Stomach (tissue), 9 donors: ENCODE data around the gene TRABD. TPM values are rescaled to one million over a fixed set of nuclear protein-coding genes. Genes with fewer than 3 reads are reported as not detected.
A peak's percentile ranks its signal among the peaks of the same experiment; 100 is the strongest.

Experiments
- DNase-seq, 2 donors: peaks; one replicate each; pipeline versions ENCODE4 v3.0.0 to v3.0.0-alpha.2; 2013 to 2019
- H3K27ac ChIP-seq, 5 donors: fragments of 200-600 bp in 4 of 5; sonication (generic) in 4 of 5; one replicate each; pipeline ENCODE4 v1.5.1; 2013 to 2019; ENCODE audit warnings: mild to moderate bottlenecking in 1 of 5, moderate library complexity in 1 of 5
- H3K27me3 ChIP-seq, 3 donors: fragments of 200-600 bp; sonication (generic); one replicate each; pipeline ENCODE4 v1.5.1; 2017 to 2019; ENCODE audit warnings: mixed run types in 1 of 3
- H3K36me3 ChIP-seq, 4 donors: fragments of 200-600 bp; sonication (generic); 1 replicate in 3 of 4; 2 replicates in 1 of 4; pipeline ENCODE4 v1.5.1; 2016 to 2019
- H3K4me1 ChIP-seq, 4 donors: fragments of 200-600 bp; sonication (generic); one replicate each; pipeline ENCODE4 v1.5.1; 2016 to 2019
- H3K4me3 ChIP-seq, 4 donors: fragments of 200-600 bp; sonication (generic) in 3 of 4; one replicate each; pipeline ENCODE4 v1.5.1; 2016 to 2019; ENCODE audit warnings: mild to moderate bottlenecking in 1 of 4
- H3K9me3 ChIP-seq, 4 donors: fragments of 200-600 bp; sonication (generic); one replicate each; pipeline ENCODE4 v1.5.1; 2016 to 2019
- EP300 ChIP-seq: sonication (generic); formaldehyde crosslinking; IDR thresholded peaks from one replicate; pipeline ENCODE4 v1.6.1; 2017; ENCODE audit warnings: antibody characterized with exemption
- POLR2A ChIP-seq, 4 donors: fragments of 450-650 bp; IDR thresholded peaks; one replicate each; pipeline ENCODE4 v1.6.1; 2016; ENCODE audit warnings: antibody characterized with exemption in 4 of 4, control low read depth in 2 of 4, mild to moderate bottlenecking in 1 of 4, moderate library complexity in 1 of 4
- POLR2AphosphoS5 ChIP-seq, 3 donors: sonication (generic); formaldehyde crosslinking; IDR thresholded peaks; one replicate each; pipeline ENCODE4 v1.6.1; 2016; ENCODE audit warnings: antibody characterized with exemption in 3 of 3
- WGBS, 5 donors: extraction: QIAGEN DNeasy Blood & Tissue Kit in 3 of 5; methylation state at CpG; one replicate each; pipeline versions ENCODE4 v1.1.5 to v1.1.7; 2013 to 2018; 5-methylcytosine and 5-hydroxymethylcytosine counted together
- intact Hi-C: fragments of 100-400 bp; cut with DNase I; formaldehyde crosslinking; loops from one replicate; pipeline ENCODE4 v1.15.1; 2023; ENCODE audit warnings: low total_unique reads
- polyA plus RNA-seq, 3 donors: library from polyadenylated mRNA; stranded (reverse); fragments of 200-250 nt; gene quantifications; one replicate each; pipeline ENCODE4 v1.2.3, GENCODE V29; 2013
- total RNA-seq, 5 donors: library from RNA; depleted of rRNA; stranded (reverse); fragments of >200 nt; gene quantifications; one replicate each; pipeline versions ENCODE4 v1.1.0 to v1.2.3, GENCODE V29; 2014 to 2016
- TF ChIP-seq, protein P1 (sequence below), 7 experiments: fragments of 450-650 bp in 4 of 7; fragments of 200-600 bp in 3 of 7; sonication (generic) in 3 of 7; IDR thresholded peaks; one replicate each; pipeline ENCODE4 v1.5.1; 2016 to 2019; ENCODE audit warnings: antibody characterized with exemption in 7 of 7, control low read depth in 2 of 7, mild to moderate bottlenecking in 1 of 7
- donor health status: healthy with polysubstance abuse.
- donor health status: Bipolar disorder and iron deficiency.
- donor health status: healthy.

Gene TRABD
- total and polyA plus RNA-seq, 8 donors = 13.2 to 245 (median 47.5) TPM

DNA sequence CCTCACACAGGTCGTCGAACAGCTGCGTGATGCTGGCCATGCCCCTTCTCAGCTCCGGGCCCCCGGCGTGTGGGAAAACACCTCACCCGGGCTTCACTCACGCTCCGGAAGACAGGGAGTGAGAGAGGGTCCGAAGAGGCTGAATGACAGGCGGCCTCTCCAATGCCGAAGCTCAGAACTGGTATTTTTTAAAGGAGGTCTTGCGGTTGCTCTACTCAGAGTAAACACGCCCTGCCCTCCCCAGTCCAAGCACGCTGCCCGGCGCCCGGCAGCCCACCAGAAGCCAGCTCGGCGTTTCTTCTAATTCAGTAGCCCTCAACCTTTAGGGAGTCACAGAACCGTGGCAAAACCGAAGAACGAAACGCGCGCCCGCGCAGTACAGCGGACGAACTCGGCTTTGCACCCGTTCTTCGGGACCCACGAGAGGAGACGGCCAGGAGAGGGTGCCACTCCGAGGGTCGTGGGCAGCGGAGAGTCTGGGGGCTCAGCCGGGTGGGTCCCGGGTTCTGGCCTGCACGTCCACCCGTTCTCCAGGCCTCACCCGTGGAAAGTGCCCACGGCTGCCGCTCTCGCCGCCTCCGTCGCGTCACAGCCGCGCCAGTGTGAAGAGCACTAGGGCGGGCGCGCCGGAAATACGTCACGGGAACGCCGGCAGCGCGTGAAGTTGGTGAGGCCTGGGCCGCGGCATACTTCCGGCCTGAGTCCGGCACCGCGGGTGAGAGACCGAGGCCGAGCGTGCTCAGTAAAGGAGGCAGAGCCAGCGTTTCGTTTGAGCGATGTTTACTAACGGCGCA lies 58.9 kb downstream of the TRABD start, which contains the start of gene TUBGCP6:
TSS of gene TUBGCP6 (minus strand) at position 604 of the 794 bp plus-strand sequence. CDS start at position 40, 564 bp downstream.
- WGBS, 5 donors = 0 to 1% (median 0%) methylated on average over 23 to 76 of the region's 76 CpGs
- intact Hi-C loops = no loop called here
- Histone ChIP-seq H3K4me3 (peak within 1 kb of the TSS; percentile 83 to 97 (median 92)), H3K36me3 (peaks cover 15 to 35% (median 25%) of the 10 kb centered on the region in 4 donors), H3K9me3 (no peaks in the 10 kb centered on the region), H3K27ac (peak within 1 kb of the TSS; percentile 93 to 97 (median 96)), H3K4me1 (peaks cover 49 to 90% (median 83%) of the 10 kb centered on the region in 4 donors), H3K27me3 (no peaks in the 10 kb centered on the region)
- peak in 2 of 4 donors; percentile 19 to 54 for TF ChIP-seq POLR2A (IDR thresholded peaks at IDR 0.05)
- TF ChIP-seq POLR2AphosphoS5 (IDR thresholded peaks at IDR 0.05) = peak; percentile 92 to 99 (median 97)
- TF ChIP-seq EP300 = no peak
- TF ChIP-seq, protein P1, sequence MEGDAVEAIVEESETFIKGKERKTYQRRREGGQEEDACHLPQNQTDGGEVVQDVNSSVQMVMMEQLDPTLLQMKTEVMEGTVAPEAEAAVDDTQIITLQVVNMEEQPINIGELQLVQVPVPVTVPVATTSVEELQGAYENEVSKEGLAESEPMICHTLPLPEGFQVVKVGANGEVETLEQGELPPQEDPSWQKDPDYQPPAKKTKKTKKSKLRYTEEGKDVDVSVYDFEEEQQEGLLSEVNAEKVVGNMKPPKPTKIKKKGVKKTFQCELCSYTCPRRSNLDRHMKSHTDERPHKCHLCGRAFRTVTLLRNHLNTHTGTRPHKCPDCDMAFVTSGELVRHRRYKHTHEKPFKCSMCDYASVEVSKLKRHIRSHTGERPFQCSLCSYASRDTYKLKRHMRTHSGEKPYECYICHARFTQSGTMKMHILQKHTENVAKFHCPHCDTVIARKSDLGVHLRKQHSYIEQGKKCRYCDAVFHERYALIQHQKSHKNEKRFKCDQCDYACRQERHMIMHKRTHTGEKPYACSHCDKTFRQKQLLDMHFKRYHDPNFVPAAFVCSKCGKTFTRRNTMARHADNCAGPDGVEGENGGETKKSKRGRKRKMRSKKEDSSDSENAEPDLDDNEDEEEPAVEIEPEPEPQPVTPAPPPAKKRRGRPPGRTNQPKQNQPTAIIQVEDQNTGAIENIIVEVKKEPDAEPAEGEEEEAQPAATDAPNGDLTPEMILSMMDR (IDR thresholded peaks at IDR 0.05) = peak in 2 of 7 experiments; percentile 15 to 54
- DNase-seq = peak; percentile 97 to 99

DNA sequence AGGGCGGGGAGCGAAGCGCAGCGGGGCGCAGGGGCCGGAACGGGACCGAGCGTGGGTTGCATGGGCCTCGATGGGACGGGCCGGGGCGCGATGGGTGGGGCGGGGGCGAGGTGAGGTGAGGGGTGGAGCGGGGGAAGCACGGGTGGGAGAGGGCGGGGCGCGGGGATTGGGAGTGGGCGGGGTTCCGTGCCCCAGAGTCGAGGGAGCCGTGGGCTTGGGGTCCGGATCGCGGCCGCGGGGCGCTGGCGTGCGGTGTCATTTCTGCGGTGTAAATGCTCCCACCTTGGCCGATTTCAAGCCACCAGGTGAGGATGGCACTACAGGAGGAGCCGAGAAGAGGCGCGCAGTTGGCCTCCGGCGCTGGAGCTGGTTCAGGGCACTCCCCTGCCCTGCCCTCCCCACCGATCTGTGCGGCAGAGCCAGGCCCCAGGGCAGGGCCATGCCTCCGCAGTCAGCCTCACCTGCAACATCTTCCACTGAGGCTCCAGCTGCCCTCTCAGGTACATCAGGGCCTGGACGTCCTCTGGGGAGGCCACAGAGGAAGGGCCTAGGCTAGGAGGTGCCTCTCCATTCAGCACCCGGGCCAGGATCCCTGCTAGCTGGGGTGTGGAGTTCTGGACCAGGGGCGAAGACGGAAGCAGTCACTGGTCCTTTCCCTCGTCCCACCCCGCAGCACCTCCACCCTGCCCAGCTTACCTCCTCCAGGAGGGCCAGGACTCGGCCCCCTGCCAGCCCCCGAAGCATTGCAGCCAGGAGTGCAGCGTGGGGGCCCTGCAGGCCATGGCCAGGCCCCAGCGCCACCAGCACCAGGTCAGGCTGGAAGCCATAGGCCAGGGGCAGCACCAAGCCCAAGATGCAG lies 59.7 kb downstream of the TRABD start:
- WGBS, 5 donors = 12 to 54% (median 21%) methylated on average over 11 to 52 of the region's 53 CpGs
- Histone ChIP-seq H3K36me3 (peaks cover 11 to 27% (median 17%) of the 10 kb centered on the region in 4 donors), H3K27ac (peak overlapping the region; percentile 93 to 97 (median 96)), H3K9me3 (no peaks in the 10 kb centered on the region), H3K27me3 (no peaks in the 10 kb centered on the region), H3K4me3 (peak overlapping the region; percentile 83 to 97 (median 92)), H3K4me1 (peaks cover 57 to 92% (median 90%) of the 10 kb centered on the region in 4 donors)
- intact Hi-C loops = no loop called here
- TF ChIP-seq POLR2AphosphoS5 (IDR thresholded peaks at IDR 0.05) (no peak), POLR2A (IDR thresholded peaks at IDR 0.05) (no peak), EP300 (no peak)
- TF ChIP-seq, protein P1 (IDR thresholded peaks at IDR 0.05) = no peak
- DNase-seq = no peak

DNA sequence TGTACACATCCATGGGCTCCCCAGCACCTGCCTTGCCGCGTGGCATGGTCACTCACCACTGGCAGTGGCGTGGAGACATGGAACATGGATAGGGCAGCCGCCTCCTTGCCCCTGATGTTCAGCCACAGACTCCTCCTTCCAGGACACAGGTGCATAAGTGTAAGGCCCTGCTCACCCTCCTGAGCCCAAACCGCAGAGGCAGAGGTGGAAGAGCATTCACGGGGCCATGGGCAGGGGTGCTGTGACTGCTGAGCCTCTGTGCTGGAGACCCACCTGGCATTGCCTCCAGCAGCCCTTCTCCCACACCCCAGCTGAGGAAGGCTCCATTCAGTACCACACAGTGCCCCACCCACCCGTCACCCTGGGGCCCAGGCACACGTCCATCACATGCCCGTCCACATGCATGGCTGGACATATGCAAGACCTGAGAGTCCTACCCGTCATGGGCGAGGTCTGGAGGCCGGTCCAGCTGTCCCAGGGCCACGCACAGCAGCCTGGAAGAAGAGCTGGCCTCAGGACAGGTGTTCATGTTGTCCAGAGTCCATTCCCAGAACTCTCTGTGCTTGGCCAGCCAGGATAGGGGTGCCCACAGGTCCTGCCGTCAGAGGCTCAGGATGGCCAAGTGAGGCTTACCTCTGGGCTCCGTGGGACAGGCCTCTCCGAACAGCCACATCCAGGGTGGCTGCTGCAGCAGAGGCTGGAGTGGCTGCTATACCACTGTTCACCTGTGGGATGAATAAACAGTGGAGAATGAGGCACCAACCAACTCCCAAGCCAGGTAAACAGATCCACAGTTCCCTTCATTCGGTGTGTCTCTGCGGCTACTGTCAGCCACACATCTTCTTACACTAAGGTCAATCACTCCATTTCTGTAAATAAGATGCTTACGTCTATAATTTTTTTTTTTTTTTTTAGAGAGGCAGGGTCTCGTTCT lies 60.8 kb downstream of the TRABD start:
- WGBS, 5 donors = 80 to 83% (median 82%) methylated on average over 16 to 20 of the region's 20 CpGs
- peaks cover 59 to 91% (median 90%) of the 10 kb centered on the region in 4 donors for H3K4me1 ChIP-seq
- peak overlapping the region in 2 of 4 donors; percentile 96 to 97 for H3K4me3 ChIP-seq
- intact Hi-C loops = no loop called here
- H3K36me3 ChIP-seq = peaks cover 11 to 24% (median 17%) of the 10 kb centered on the region in 4 donors
- H3K27me3 ChIP-seq = no peaks in the 10 kb centered on the region
- H3K9me3 ChIP-seq = no peaks in the 10 kb centered on the region
- TF ChIP-seq, protein P1 (IDR thresholded peaks at IDR 0.05) = no peak
- TF ChIP-seq POLR2A (IDR thresholded peaks at IDR 0.05) = no peak
- TF ChIP-seq POLR2AphosphoS5 (IDR thresholded peaks at IDR 0.05) = no peak
- TF ChIP-seq EP300 = no peak
- DNase-seq = no peak
- H3K27ac ChIP-seq = peak overlapping the region in 2 of 5 donors; percentile 93 to 97
